T-cell (primary cell): Measurements from ENCODE around the gene PDS5B. TPM values are rescaled to one million over a fixed set of nuclear protein-coding genes. Genes with fewer than 3 reads are reported as not detected.
A peak's percentile ranks its signal among the peaks of the same experiment; 100 is the strongest.

Experiments used
- ATAC-seq, 4 experiments: fragments of 200-7000 bp in 3 of 4; fragments of 150-1000 bp in 1 of 4; cut with Tn5 transposase; replicated peaks in 1 of 4; 1 replicate in 3 of 4; 2 replicates in 1 of 4; pipeline ENCODE4 v1.10.0; 2021; ENCODE audit warnings: moderate library complexity in 3 of 4, mild to moderate bottlenecking in 2 of 4, moderate number of reproducible peaks in 1 of 4
- CTCF ChIA-PET, 2 donors: fragments of 300-600 bp; sonication (Branson Sonifier 250); formaldehyde crosslinking; loops; one replicate each; lab custom pipeline; 2022; ENCODE audit warnings: antibody characterized with exemption in 2 of 2; lab: Charles Lee
- POLR2A ChIA-PET, 2 donors: fragments of 300-600 bp; sonication (Branson Sonifier 250); formaldehyde crosslinking; loops; one replicate each; lab custom pipeline; 2022; ENCODE audit warnings: antibody characterized with exemption in 2 of 2; lab: Charles Lee
- DNase-seq, 35 experiments: peaks; one replicate each; pipeline versions ENCODE4 v3.0.0 to v3.0.0-alpha.2; 2013 to 2023
- H3K27ac ChIP-seq: one replicate; pipeline ENCODE4 v1.5.1; 2013; ENCODE audit warnings: low read length
- H3K27me3 ChIP-seq, 2 experiments: replicated peaks in 1 of 2; 1 replicate in 1 of 2; 2 replicates in 1 of 2; pipeline versions ENCODE4 v1.6.1 to v1.7.0; 2013; ENCODE audit warnings: low read length in 1 of 2, mixed read lengths in 1 of 2; ENCODE audit not compliant: control insufficient read depth in 2 of 2, insufficient read depth in 2 of 2; ENCODE audit errors: extremely low read depth in 1 of 2
- H3K36me3 ChIP-seq, 2 donors: 1 replicate in 1 of 2; 2 replicates in 1 of 2; pipeline versions ENCODE4 v1.6.1 to v1.7.0; 2013; ENCODE audit warnings: low read length in 1 of 2; ENCODE audit not compliant: control insufficient read depth in 2 of 2, insufficient read depth in 1 of 2; ENCODE audit errors: extremely low read depth in 1 of 2
- H3K4me1 ChIP-seq, 2 experiments: 1 replicate in 1 of 2; 2 replicates in 1 of 2; pipeline versions ENCODE4 v1.6.1 to v1.7.0; 2013; ENCODE audit warnings: low read length in 2 of 2, mixed read lengths in 1 of 2; ENCODE audit not compliant: insufficient read depth in 2 of 2, control insufficient read depth in 1 of 2; ENCODE audit errors: extremely low read depth in 1 of 2
- H3K4me3 ChIP-seq, 2 donors: 1 replicate in 1 of 2; 2 replicates in 1 of 2; pipeline versions ENCODE4 v1.5.1 to v1.7.0; 2013; ENCODE audit warnings: mild to moderate bottlenecking in 2 of 2, low read length in 1 of 2, moderate library complexity in 1 of 2; ENCODE audit not compliant: control insufficient read depth in 1 of 2; ENCODE audit errors: extremely low read depth in 1 of 2
- H3K9me3 ChIP-seq: 2 replicates; pipeline ENCODE4 v1.7.0; 2013
- H3K27ac Mint-ChIP-seq, 2 donors: one replicate each; pipeline ENCODE4 v1.8.0; 2020 to 2021; ENCODE audit warnings: mild to moderate bottlenecking in 2 of 2, mixed read lengths in 2 of 2
- H3K27me3 Mint-ChIP-seq, 2 donors: one replicate each; pipeline ENCODE4 v1.8.0; 2021 to 2022; ENCODE audit warnings: mixed read lengths in 2 of 2
- H3K36me3 Mint-ChIP-seq: one replicate; pipeline ENCODE4 v1.8.0; 2021; ENCODE audit warnings: mixed read lengths
- H3K4me1 Mint-ChIP-seq, 3 donors: one replicate each; pipeline ENCODE4 v1.8.0; 2020 to 2022; ENCODE audit warnings: mixed read lengths in 3 of 3, mild to moderate bottlenecking in 1 of 3
- H3K4me3 Mint-ChIP-seq, 3 donors: one replicate each; pipeline ENCODE4 v1.8.0; 2020 to 2022; ENCODE audit warnings: mild to moderate bottlenecking in 3 of 3, mixed read lengths in 3 of 3, moderate library complexity in 3 of 3
- H3K9me3 Mint-ChIP-seq, 3 donors: one replicate each; pipeline ENCODE4 v1.8.0; 2020 to 2022; ENCODE audit warnings: mixed read lengths in 3 of 3
- WGBS: methylation state at CpG from one replicate; pipeline ENCODE4 v1.1.5; 2013; ENCODE audit warnings: missing lambda C conversion rate; ENCODE audit not compliant: insufficient coverage; 5-methylcytosine and 5-hydroxymethylcytosine counted together
- total RNA-seq, 35 experiments: library from RNA in 6 of 35; stranded (reverse) in 6 of 35; fragments of 120-200 nt in 1 of 35; gene quantifications; one replicate each; pipeline versions ENCODE4 v1.2.1 to v1.2.4 and lab custom pipeline; 2013 to 2026

PDS5B gene, protein sequence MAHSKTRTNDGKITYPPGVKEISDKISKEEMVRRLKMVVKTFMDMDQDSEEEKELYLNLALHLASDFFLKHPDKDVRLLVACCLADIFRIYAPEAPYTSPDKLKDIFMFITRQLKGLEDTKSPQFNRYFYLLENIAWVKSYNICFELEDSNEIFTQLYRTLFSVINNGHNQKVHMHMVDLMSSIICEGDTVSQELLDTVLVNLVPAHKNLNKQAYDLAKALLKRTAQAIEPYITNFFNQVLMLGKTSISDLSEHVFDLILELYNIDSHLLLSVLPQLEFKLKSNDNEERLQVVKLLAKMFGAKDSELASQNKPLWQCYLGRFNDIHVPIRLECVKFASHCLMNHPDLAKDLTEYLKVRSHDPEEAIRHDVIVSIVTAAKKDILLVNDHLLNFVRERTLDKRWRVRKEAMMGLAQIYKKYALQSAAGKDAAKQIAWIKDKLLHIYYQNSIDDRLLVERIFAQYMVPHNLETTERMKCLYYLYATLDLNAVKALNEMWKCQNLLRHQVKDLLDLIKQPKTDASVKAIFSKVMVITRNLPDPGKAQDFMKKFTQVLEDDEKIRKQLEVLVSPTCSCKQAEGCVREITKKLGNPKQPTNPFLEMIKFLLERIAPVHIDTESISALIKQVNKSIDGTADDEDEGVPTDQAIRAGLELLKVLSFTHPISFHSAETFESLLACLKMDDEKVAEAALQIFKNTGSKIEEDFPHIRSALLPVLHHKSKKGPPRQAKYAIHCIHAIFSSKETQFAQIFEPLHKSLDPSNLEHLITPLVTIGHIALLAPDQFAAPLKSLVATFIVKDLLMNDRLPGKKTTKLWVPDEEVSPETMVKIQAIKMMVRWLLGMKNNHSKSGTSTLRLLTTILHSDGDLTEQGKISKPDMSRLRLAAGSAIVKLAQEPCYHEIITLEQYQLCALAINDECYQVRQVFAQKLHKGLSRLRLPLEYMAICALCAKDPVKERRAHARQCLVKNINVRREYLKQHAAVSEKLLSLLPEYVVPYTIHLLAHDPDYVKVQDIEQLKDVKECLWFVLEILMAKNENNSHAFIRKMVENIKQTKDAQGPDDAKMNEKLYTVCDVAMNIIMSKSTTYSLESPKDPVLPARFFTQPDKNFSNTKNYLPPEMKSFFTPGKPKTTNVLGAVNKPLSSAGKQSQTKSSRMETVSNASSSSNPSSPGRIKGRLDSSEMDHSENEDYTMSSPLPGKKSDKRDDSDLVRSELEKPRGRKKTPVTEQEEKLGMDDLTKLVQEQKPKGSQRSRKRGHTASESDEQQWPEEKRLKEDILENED (N-terminal part only)
- total RNA-seq (10 to 100 TPM; 45.4 to 48.5 (median 46.9) TPM), total RNA-seq (lab: John Stamatoyannopoulos, UW) (28.2 to 80.0 (median 57.2) reads per million in 29 experiments)
- total RNA-seq (2013) = 42.2 TPM

DNA sequence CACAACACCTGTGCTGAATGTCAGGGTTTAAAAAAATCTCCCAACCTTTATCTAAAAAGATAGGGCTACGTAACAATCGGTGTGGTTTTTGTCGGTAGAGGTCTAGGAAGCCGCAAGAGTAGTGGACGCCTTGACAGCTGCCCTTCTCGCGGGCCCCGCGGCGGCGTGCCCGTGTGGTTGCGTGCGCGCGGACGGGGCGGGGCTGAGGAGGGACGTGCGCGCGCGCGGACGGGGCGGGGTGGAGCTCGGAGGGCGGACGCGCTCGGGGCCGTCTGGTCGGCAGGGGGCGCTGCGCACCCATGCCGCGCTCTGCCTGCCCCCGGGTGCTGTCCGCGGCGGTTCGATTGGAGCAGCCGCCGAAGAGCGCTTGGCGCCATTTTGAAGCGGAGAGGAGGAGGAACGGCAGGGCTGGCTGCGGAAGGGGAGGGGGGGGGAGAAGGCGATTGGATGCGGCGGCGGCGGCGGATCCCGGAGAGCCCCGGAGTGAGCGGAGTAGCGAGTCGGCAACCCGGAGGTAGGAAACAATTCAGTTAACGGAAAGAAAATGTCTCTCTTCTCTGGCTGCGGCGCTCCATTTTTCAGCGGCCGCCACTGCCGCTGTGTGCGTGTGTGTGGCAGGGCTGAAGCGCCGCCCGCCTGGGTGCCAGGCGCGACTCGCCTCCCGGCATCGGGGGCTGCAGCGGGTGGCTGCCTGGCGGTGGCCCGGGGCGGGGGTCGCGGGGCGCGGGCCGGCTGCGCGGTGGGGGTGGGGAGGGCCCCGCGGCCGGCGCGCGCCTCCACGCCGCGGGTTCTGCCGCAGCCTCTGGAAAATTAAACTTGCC, at the start of gene PDS5B:
Gene PDS5B, plus strand, starts transcription at position 373 of the 821 bp plus-strand sequence. CDS start 62,321 bp downstream, outside the sequence.
- H3K27ac ChIP-seq = peak within 1 kb of the TSS; percentile 81
- no peaks in the 10 kb centered on the region for H3K36me3 ChIP-seq
- POLR2A ChIA-PET = interaction anchor here (0.6 to 1.2 kb wide), 8 partner anchors 47 to 958 kb away, joined by 3 to 6 read pairs (median 4); partner anchors contain the start of gene N4BP2L1 (in 1 of the 2)
- peak within 1 kb of the TSS; percentile 87 to 97 for H3K4me3 ChIP-seq
- Mint-ChIP-seq H3K27me3 (no peaks in the 10 kb centered on the region), H3K9me3 (no peaks in the 10 kb centered on the region), H3K36me3 (no peaks in the 10 kb centered on the region), H3K27ac (peak within 1 kb of the TSS; percentile 93 to 96), H3K4me3 (peak within 1 kb of the TSS; percentile 97 to 98 (median 97)), H3K4me1 (peaks cover 41 to 45% (median 44%) of the 10 kb centered on the region in 3 donors)
- peaks cover 8 to 19% of the 10 kb centered on the region in 2 experiments for H3K4me1 ChIP-seq
- DNase-seq (peak; percentile 90 to 98 (median 94)), ATAC-seq (peak; percentile 89 to 92 (median 90))
- no peaks in the 10 kb centered on the region for H3K27me3 ChIP-seq
- WGBS = under 1% methylated on average over 92 of the region's 97 CpGs
- no peaks in the 10 kb centered on the region for H3K9me3 ChIP-seq
- CTCF ChIA-PET = interaction anchor here (0.6 to 3.5 kb wide), 29 partner anchors 9 to 1138 kb away, joined by 3 to 32 read pairs (median 7); partner anchors contain the start of genes BRCA2 (in 1 of the 2), N4BP2L2 (in 1 of the 2) and ZAR1L (in 1 of the 2)

DNA sequence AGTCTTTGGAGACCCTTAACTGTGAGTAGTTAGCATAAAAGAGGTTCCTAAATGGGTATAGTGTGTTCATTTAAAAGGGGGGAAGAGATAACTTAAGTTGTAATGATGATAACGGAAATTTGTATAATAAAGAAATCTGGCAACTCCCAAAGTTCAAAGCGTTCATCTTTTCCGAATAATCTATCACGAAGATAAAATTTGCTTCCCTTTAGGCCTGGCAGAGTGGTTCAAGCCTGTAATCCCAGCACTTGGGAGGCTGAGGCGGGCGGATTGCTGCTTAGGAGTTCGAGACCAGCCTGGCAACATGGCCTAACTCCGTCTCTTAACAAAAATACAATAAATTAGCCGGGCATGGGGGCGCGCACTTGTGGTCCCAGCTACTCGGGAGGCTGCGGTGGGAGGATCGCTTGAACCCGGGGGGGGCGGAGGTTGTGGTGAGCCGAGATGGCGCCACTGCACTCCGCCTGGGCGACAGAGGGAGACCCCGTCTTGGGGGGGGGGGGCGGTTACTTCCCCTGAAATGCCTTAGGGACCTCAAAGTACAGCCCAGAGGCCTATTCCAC, 48.6 kb upstream of the PDS5B start:
- ATAC-seq = peak in 1 of 4 experiments; percentile 0
- POLR2A ChIA-PET = interaction anchor here (0.6 to 1.4 kb wide), 11 partner anchors 9 to 1005 kb away, joined by 3 to 7 read pairs (median 3); partner anchors contain the start of genes BRCA2 (in 1 of the 2), N4BP2L1 (in 1 of the 2) and ZAR1L (in 1 of the 2)
- H3K27ac Mint-ChIP-seq = peak overlapping the region; percentile 99 to 100
- Histone ChIP-seq H3K9me3 (no peaks in the 10 kb centered on the region), H3K36me3 (peaks cover 0 to 19% of the 10 kb centered on the region in 2 donors), H3K27ac (peak overlapping the region; percentile 97), H3K27me3 (no peaks in the 10 kb centered on the region), H3K4me1 (peaks cover 17 to 33% of the 10 kb centered on the region in 2 experiments), H3K4me3 (peak overlapping the region; percentile 65 to 100)
- peak in 29 of 35 experiments; percentile 4 to 47 (median 24) for DNase-seq
- H3K9me3 Mint-ChIP-seq = no peaks in the 10 kb centered on the region
- 43% methylated on average over 7 of the region's 22 CpGs for WGBS
- H3K4me1 Mint-ChIP-seq = peaks cover 55 to 57% (median 56%) of the 10 kb centered on the region in 3 donors
- peaks cover 35% of the 10 kb centered on the region for H3K36me3 Mint-ChIP-seq
- peak overlapping the region; percentile 99 for H3K4me3 Mint-ChIP-seq
- peaks cover 2 to 6% of the 10 kb centered on the region in 2 donors for H3K27me3 Mint-ChIP-seq
- CTCF ChIA-PET = interaction anchor here (0.5 to 3.3 kb wide), 8 partner anchors 7 to 128 kb away, joined by 3 to 18 read pairs (median 8); partner anchors contain the start of gene PDS5B (in 1 of the 2)

DNA sequence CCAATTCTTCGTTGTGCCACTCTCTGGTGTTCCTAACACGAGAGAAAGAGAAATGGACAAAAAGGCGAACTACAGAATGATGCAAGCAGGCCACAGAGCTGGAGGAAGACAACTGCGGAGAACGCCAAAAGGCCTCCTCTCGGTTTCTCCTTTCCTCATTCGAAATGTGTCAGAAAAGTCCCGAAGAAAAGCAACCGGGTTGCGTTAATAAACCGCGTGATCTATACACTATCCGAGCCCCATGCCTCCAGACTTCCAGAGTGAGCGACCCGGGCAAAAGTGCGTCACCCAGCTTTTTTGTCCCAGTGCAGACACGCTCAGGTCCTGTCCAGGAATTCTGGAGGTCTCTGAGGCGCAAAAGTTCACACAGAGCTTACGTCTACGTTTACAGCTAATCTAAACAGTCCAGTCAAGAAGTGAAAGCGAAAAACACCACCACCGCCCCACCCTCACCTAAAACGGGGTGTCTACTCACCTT, 48.1 kb upstream of the PDS5B start:
- no peaks in the 10 kb centered on the region for H3K9me3 ChIP-seq
- peak overlapping the region; percentile 99 for H3K4me3 Mint-ChIP-seq
- WGBS = 0% methylated on average over 23 of the region's 23 CpGs
- peaks cover 12 to 33% of the 10 kb centered on the region in 2 experiments for H3K4me1 ChIP-seq
- no peaks in the 10 kb centered on the region for H3K27me3 ChIP-seq
- no peaks in the 10 kb centered on the region for H3K9me3 Mint-ChIP-seq
- ChIA-PET POLR2A (interaction anchor here (0.6 to 1.0 kb wide), 10 partner anchors 9 to 1005 kb away, joined by 3 to 7 read pairs (median 4); partner anchors contain the start of genes BRCA2 (in 1 of the 2), N4BP2L1 (in 1 of the 2) and ZAR1L (in 1 of the 2)), CTCF (interaction anchor here (0.5 to 3.3 kb wide), 9 partner anchors 8 to 127 kb away, joined by 3 to 18 read pairs (median 7); partner anchors contain the start of gene PDS5B (in 1 of the 2))
- H3K27me3 Mint-ChIP-seq = peaks cover 2 to 6% of the 10 kb centered on the region in 2 donors
- peak overlapping the region; percentile 65 to 100 for H3K4me3 ChIP-seq
- H3K36me3 ChIP-seq = peaks cover 0 to 19% of the 10 kb centered on the region in 2 donors
- DNase-seq = peak in 1 of 35 experiments; percentile 64
- peak; percentile 73 to 80 (median 77) for ATAC-seq
- H3K27ac ChIP-seq = peak overlapping the region; percentile 97
- H3K27ac Mint-ChIP-seq = peak overlapping the region; percentile 99 to 100
- H3K36me3 Mint-ChIP-seq = peaks cover 32% of the 10 kb centered on the region
- H3K4me1 Mint-ChIP-seq = peaks cover 50 to 52% (median 52%) of the 10 kb centered on the region in 3 donors

DNA sequence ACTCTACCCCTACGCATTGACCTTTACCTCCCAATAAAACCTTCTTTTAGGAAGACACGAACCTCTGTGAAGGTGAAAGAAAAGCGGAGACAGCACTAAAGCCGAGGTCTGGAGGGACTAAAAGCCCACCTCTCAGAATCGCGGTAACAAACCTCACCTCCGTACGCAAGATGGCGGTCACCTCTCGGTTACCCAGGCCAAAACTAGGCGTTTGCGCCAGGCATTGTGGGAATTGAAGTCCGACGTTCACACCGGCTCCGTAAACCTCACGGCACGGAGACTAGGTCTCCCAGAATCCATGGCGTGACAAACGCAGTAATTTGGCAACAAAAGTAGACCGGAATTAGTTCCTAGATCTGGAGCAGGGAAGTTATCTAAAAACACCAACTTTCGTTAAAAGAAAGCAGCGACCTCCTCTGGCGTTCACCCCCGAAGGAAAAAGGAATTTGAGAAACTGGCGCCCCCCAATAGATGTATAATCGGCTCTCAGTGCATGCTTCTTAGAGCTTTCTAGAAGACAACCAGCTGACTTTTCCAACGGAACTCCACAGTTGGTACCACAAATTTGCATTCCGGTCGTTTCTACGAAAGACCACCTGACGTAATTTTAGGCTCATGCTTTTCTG, 47.5 kb upstream of the PDS5B start, which contains the start of gene N4BP2L2:
Gene N4BP2L2, minus strand, starts transcription at position 175 of the 626 bp plus-strand sequence. CDS start 1,768 bp downstream, outside the sequence.
- Histone ChIP-seq H3K27ac (peak within 1 kb of the TSS; percentile 97), H3K27me3 (no peaks in the 10 kb centered on the region), H3K4me3 (peak within 1 kb of the TSS; percentile 65 to 100), H3K9me3 (no peaks in the 10 kb centered on the region), H3K4me1 (peaks cover 7 to 30% of the 10 kb centered on the region in 2 experiments), H3K36me3 (peaks cover 0 to 19% of the 10 kb centered on the region in 2 donors)
- ChIA-PET POLR2A (interaction anchor here (0.6 to 1.0 kb wide), 9 partner anchors 8 to 1004 kb away, joined by 3 to 7 read pairs (median 5); partner anchors contain the start of genes BRCA2 (in 1 of the 2), N4BP2L1 (in 1 of the 2) and ZAR1L (in 1 of the 2)), CTCF (interaction anchor here (0.6 to 3.3 kb wide), 12 partner anchors 8 to 1004 kb away, joined by 3 to 18 read pairs (median 6); partner anchors contain the start of gene PDS5B (in 1 of the 2))
- Mint-ChIP-seq H3K27me3 (peaks cover 2 to 6% of the 10 kb centered on the region in 2 donors), H3K9me3 (no peaks in the 10 kb centered on the region), H3K4me3 (peak within 1 kb of the TSS; percentile 99), H3K4me1 (peaks cover 45 to 47% (median 46%) of the 10 kb centered on the region in 3 donors), H3K36me3 (peaks cover 26% of the 10 kb centered on the region), H3K27ac (peak within 1 kb of the TSS; percentile 99 to 100)
- 4% methylated on average over 24 of the region's 32 CpGs for WGBS
- ATAC-seq (peak; percentile 96 to 98 (median 98)), DNase-seq (peak; percentile 75 to 96 (median 91))
